Measurements from ENCODE around the gene MEIS1.

DNA sequence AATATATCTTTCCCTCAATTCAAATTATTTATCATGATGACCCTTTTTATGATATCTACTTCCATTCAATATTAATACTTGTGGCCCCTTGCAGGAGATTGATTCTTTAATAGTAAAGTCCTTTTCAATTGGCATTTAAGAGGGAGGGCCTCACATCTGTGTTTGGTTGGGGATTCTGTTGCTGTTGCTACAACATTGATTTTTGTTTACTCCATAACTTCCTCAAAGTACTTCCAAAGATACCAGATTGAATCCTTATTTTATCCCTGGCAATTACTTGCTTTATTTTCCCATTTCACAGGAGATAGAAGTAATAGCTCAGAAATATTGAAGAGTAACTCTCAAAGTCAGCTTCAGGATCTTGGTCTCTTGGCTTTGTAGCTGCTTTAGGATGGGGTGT, 32.8 kb downstream of the MEIS1 start:
- TF ChIP-seq, protein P1, sequence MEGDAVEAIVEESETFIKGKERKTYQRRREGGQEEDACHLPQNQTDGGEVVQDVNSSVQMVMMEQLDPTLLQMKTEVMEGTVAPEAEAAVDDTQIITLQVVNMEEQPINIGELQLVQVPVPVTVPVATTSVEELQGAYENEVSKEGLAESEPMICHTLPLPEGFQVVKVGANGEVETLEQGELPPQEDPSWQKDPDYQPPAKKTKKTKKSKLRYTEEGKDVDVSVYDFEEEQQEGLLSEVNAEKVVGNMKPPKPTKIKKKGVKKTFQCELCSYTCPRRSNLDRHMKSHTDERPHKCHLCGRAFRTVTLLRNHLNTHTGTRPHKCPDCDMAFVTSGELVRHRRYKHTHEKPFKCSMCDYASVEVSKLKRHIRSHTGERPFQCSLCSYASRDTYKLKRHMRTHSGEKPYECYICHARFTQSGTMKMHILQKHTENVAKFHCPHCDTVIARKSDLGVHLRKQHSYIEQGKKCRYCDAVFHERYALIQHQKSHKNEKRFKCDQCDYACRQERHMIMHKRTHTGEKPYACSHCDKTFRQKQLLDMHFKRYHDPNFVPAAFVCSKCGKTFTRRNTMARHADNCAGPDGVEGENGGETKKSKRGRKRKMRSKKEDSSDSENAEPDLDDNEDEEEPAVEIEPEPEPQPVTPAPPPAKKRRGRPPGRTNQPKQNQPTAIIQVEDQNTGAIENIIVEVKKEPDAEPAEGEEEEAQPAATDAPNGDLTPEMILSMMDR (IDR thresholded peaks at IDR 0.05; ENCODE audit: low read length): no peak
- TF ChIP-seq EZH2 (optimal IDR thresholded peaks at IDR 0.05; ENCODE audit: low read depth, low read length): no peak
